HepG2 (cell line): ENCODE data around the gene KRT7. TPM values are rescaled to one million over a fixed set of nuclear protein-coding genes. Genes with fewer than 3 reads are reported as not detected.

Experiments
- DMTF1 ChIP-seq: sonication (generic); formaldehyde crosslinking; IDR thresholded peaks from 2 replicates; pipeline ENCODE4 v1.4.0; 2020; ENCODE audit warnings: mild to moderate bottlenecking, missing genetic modification reagents
- KLF15 ChIP-seq: sonication (generic); formaldehyde crosslinking; IDR thresholded peaks from 2 replicates; pipeline ENCODE4 v1.8.1; 2023; ENCODE audit warnings: borderline replicate concordance, mild to moderate bottlenecking, inconsistent platforms, missing genetic modification reagents, mixed read lengths
- ZSCAN21 ChIP-seq: sonication (generic); formaldehyde crosslinking; IDR thresholded peaks from 2 replicates; pipeline ENCODE4 v1.8.0; 2022; ENCODE audit warnings: mild to moderate bottlenecking, missing genetic modification reagents, moderate library complexity, borderline replicate concordance
- polyA plus RNA-seq, 8 experiments: library from polyadenylated mRNA; depleted of rRNA in 3 of 8; stranded (reverse) in 7 of 8; unstranded in 1 of 8; fragments of >200 nt; fragmentation: Illumina TruSeq in 4 of 8; extraction: Trizol in 4 of 8; gene quantifications; 2 replicates each; pipeline versions ENCODE4 v1.2.1 to v1.2.3, GENCODE V29; 2011 to 2016; ENCODE audit warnings: low read depth in 4 of 8, missing spikeins in 1 of 8, mixed read lengths in 1 of 8; ENCODE audit not compliant: insufficient read depth in 1 of 8
- total RNA-seq, 5 experiments: library from RNA; depleted of rRNA; stranded (reverse); fragments of >200 nt; fragmentation: Illumina TruSeq; extraction: Trizol; gene quantifications; 2 replicates each; pipeline ENCODE4 v1.2.3, GENCODE V29; 2016; ENCODE audit warnings: low read depth in 1 of 5
- TF ChIP-seq, protein P1 (sequence below): sonication (generic); formaldehyde crosslinking; IDR thresholded peaks from 2 replicates; pipeline ENCODE4 v1.9.0; 2021; ENCODE audit warnings: mild to moderate bottlenecking, missing genetic modification reagents

KRT7 gene
- total and polyA plus RNA-seq, 2 of the 13 experiments (the other 11 are each of a cell fraction or from before 2014, with no cell fraction given) = 0.83 TPM; not detected in 1

DNA sequence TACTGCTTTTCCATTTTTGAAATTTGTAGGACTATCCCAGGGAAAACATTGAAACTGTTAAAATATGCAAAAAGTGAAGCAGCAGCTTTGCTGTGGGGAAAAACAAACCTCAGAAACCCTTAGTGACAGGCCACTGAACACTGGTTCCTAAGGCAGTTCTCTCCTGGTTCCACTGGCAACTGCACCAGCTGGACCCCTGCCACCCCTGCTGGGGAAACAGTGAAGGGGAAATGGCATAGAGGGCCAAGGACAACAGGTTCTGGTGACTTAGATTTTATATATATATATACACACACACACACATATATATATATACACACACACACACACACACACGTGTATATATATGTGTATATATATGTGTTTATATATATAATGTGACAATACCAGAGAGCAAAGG is 16.2 kb upstream of the KRT7 start (continued):
- TF ChIP-seq, protein P1, sequence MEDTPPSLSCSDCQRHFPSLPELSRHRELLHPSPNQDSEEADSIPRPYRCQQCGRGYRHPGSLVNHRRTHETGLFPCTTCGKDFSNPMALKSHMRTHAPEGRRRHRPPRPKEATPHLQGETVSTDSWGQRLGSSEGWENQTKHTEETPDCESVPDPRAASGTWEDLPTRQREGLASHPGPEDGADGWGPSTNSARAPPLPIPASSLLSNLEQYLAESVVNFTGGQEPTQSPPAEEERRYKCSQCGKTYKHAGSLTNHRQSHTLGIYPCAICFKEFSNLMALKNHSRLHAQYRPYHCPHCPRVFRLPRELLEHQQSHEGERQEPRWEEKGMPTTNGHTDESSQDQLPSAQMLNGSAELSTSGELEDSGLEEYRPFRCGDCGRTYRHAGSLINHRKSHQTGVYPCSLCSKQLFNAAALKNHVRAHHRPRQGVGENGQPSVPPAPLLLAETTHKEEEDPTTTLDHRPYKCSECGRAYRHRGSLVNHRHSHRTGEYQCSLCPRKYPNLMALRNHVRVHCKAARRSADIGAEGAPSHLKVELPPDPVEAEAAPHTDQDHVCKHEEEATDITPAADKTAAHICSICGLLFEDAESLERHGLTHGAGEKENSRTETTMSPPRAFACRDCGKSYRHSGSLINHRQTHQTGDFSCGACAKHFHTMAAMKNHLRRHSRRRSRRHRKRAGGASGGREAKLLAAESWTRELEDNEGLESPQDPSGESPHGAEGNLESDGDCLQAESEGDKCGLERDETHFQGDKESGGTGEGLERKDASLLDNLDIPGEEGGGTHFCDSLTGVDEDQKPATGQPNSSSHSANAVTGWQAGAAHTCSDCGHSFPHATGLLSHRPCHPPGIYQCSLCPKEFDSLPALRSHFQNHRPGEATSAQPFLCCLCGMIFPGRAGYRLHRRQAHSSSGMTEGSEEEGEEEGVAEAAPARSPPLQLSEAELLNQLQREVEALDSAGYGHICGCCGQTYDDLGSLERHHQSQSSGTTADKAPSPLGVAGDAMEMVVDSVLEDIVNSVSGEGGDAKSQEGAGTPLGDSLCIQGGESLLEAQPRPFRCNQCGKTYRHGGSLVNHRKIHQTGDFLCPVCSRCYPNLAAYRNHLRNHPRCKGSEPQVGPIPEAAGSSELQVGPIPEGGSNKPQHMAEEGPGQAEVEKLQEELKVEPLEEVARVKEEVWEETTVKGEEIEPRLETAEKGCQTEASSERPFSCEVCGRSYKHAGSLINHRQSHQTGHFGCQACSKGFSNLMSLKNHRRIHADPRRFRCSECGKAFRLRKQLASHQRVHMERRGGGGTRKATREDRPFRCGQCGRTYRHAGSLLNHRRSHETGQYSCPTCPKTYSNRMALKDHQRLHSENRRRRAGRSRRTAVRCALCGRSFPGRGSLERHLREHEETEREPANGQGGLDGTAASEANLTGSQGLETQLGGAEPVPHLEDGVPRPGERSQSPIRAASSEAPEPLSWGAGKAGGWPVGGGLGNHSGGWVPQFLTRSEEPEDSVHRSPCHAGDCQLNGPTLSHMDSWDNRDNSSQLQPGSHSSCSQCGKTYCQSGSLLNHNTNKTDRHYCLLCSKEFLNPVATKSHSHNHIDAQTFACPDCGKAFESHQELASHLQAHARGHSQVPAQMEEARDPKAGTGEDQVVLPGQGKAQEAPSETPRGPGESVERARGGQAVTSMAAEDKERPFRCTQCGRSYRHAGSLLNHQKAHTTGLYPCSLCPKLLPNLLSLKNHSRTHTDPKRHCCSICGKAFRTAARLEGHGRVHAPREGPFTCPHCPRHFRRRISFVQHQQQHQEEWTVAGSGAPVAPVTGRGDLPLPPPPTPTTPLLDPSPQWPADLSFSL (CRISPR knock-in tag) = no peak
- no peak for TF ChIP-seq KLF15 (CRISPR knock-in tag)
- no peak for TF ChIP-seq ZSCAN21
- no peak for TF ChIP-seq DMTF1 (CRISPR knock-in tag)
